Measurements from ENCODE around the gene PITPNM1. TPM values are rescaled to one million over a fixed set of nuclear protein-coding genes. Genes with fewer than 3 reads are reported as not detected.
"Not testable (repeated sequence)": the region's sequence is repeated elsewhere in the genome, so short reads cannot be mapped to it uniquely, and the experiment has no call there.

The PITPNM1 gene
- total RNA-seq, 1 experiment from 2014 or later, result 65.0 TPM

DNA sequence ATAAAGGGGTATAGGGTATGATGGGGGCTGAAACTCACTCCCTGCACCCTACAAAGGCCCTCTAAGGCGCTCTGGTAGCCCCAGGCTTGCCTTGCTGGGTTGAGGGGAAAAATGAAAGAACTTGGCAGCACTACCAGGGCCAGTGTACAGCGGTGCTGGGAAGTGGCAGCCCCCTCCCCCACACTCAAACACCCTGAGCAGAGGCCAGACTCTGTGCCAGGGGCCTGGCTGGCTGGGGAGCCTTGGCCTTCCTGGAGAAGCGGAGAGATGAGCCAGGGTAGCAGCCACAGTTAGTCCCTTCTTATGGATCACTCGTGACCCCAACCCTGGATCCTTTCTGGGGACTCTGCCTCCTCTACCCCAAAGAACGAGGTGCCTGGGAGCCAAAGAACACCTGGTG, 38.8 kb downstream of the PITPNM1 start:
- Histone ChIP-seq H3K27me3 (replicated peaks; ENCODE audit: control insufficient read depth, insufficient read depth, low read length) (no peaks in the 10 kb centered on the region), H3K36me3 (ENCODE audit: control insufficient read depth, insufficient read depth, low read length) (no peaks in the 10 kb centered on the region), H3K9me3 (no peaks in the 10 kb centered on the region), H3K4me1 (peaks cover 29% of the 10 kb centered on the region), H3K4me3 (ENCODE audit: low read depth, low read length) (no peak overlapping the region)
- ChIA-PET CTCF (interaction anchor here (2.0 kb wide), 1 partner anchor 65 kb away, joined by 18 read pairs; the partner anchor contains the start of gene PPP1CA), POLR2A (no interaction called here)
- Mint-ChIP-seq H3K27me3 (ENCODE audit: insufficient read depth, unreplicated experiment) (no peaks in the 10 kb centered on the region), H3K4me1 (ENCODE audit: low read depth, unreplicated experiment) (peaks cover 20% of the 10 kb centered on the region), H3K27ac (ENCODE audit: unreplicated experiment) (no peak overlapping the region), H3K36me3 (ENCODE audit: insufficient read depth, unreplicated experiment) (peaks cover 28% of the 10 kb centered on the region), H3K9me3 (ENCODE audit: unreplicated experiment) (no peaks in the 10 kb centered on the region), H3K4me3 (ENCODE audit: unreplicated experiment) (peak overlapping the region; percentile 13)
- BruUV-seq (replicated peaks), result no TSS peak
- TF ChIP-seq, protein P1, sequence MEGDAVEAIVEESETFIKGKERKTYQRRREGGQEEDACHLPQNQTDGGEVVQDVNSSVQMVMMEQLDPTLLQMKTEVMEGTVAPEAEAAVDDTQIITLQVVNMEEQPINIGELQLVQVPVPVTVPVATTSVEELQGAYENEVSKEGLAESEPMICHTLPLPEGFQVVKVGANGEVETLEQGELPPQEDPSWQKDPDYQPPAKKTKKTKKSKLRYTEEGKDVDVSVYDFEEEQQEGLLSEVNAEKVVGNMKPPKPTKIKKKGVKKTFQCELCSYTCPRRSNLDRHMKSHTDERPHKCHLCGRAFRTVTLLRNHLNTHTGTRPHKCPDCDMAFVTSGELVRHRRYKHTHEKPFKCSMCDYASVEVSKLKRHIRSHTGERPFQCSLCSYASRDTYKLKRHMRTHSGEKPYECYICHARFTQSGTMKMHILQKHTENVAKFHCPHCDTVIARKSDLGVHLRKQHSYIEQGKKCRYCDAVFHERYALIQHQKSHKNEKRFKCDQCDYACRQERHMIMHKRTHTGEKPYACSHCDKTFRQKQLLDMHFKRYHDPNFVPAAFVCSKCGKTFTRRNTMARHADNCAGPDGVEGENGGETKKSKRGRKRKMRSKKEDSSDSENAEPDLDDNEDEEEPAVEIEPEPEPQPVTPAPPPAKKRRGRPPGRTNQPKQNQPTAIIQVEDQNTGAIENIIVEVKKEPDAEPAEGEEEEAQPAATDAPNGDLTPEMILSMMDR (IDR thresholded peaks at IDR 0.05; ENCODE audit: insufficient read depth in 1 of 2, low read depth in 1 of 2, low read length in 1 of 2, severe bottlenecking in 1 of 2, unreplicated experiment in 1 of 2), result no peak
- intact Hi-C loops (cut with micrococcal nuclease; ENCODE audit: unreplicated experiment), result no loop called here
- peak in 1 of 2 experiments; percentile 34 for DNase-seq

DNA sequence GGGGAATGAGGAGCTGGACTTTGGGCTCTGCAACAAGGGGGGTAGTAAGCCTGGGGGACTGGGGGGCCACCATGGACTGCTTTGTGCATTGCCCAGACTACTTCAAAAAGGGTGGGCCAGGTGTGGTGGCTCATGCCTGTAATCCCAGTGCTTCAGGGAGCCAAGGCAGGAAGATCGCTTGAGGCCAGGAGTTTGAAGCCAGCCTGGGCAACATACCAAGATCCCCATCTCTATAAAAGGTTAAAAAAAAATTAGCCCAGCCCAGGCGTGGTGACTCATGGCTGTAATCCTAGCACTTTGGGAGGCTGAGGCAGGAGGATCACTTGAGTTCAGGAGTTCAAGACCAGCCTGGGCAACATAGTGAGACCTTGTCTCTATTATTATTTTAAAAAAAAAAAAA, 39.6 kb downstream of the PITPNM1 start:
- H3K27ac Mint-ChIP-seq (ENCODE audit: unreplicated experiment), result peak overlapping the region; percentile 86
- H3K36me3 ChIP-seq (ENCODE audit: control insufficient read depth, insufficient read depth, low read length); H3K9me3 ChIP-seq; H3K27me3 ChIP-seq (replicated peaks; ENCODE audit: control insufficient read depth, insufficient read depth, low read length); H3K27me3 Mint-ChIP-seq (ENCODE audit: insufficient read depth, unreplicated experiment); DNase-seq; intact Hi-C loops (cut with micrococcal nuclease; ENCODE audit: unreplicated experiment); H3K9me3 Mint-ChIP-seq (ENCODE audit: unreplicated experiment); BruUV-seq (replicated peaks): not testable (repeated sequence)
- H3K4me1 ChIP-seq, result peaks cover 29% of the 10 kb centered on the region
- H3K4me1 Mint-ChIP-seq (ENCODE audit: low read depth, unreplicated experiment), result peaks cover 20% of the 10 kb centered on the region
- ChIA-PET POLR2A (interaction anchor here (0.6 to 1.5 kb wide), 5 partner anchors 17 to 974 kb away, joined by 3 to 10 read pairs (median 3); partner anchors contain the start of genes AIP, CORO1B and PPP1CA), CTCF (interaction anchor here (0.7 to 2.0 kb wide), 2 partner anchors 64 to 114 kb away, joined by 3 to 18 read pairs; partner anchors contain the start of gene PPP1CA)
- H3K4me3 ChIP-seq (ENCODE audit: low read depth, low read length), result peak overlapping the region; percentile 89
- H3K36me3 Mint-ChIP-seq (ENCODE audit: insufficient read depth, unreplicated experiment), result peaks cover 28% of the 10 kb centered on the region
- peak overlapping the region; percentile 96 for H3K4me3 Mint-ChIP-seq (ENCODE audit: unreplicated experiment)

DNA sequence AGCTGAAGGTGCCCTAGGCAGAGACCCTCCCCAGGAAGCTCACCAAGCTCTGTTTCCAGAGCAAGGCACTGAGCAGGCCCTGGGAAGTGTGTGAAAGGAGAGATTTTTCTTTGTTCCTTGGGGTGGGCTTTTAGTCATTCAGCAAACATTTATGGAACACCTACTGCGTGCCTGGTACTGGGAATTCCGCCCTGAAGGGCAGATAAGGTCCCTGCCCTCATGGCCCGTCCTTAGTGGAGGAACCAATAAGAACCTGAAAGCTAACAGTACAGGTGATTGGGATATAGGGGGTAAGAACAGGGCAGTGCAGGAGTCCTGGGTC, 40.0 kb downstream of the PITPNM1 start:
- BruUV-seq (replicated peaks), result TSS peak; percentile 60
- peak in 1 of 2 experiments; percentile 60 for DNase-seq
- Histone ChIP-seq H3K27me3 (replicated peaks; ENCODE audit: control insufficient read depth, insufficient read depth, low read length) (no peaks in the 10 kb centered on the region), H3K4me1 (peaks cover 29% of the 10 kb centered on the region), H3K36me3 (ENCODE audit: control insufficient read depth, insufficient read depth, low read length) (no peaks in the 10 kb centered on the region), H3K9me3 (no peaks in the 10 kb centered on the region), H3K4me3 (ENCODE audit: low read depth, low read length) (peak overlapping the region; percentile 89)
- TF ChIP-seq, protein P1 (IDR thresholded peaks at IDR 0.05; ENCODE audit: insufficient read depth in 1 of 2, low read depth in 1 of 2, low read length in 1 of 2, severe bottlenecking in 1 of 2, unreplicated experiment in 1 of 2), result no peak
- ChIA-PET CTCF (interaction anchor here (0.5 to 2.0 kb wide), 5 partner anchors 64 to 586 kb away, joined by 3 to 18 read pairs (median 3); partner anchors contain the start of gene PPP1CA), POLR2A (interaction anchor here (0.5 to 1.5 kb wide), 7 partner anchors 18 to 974 kb away, joined by 3 to 10 read pairs (median 3); partner anchors contain the start of genes AIP, CORO1B, PPP1CA and RBM4B)
- intact Hi-C loops (cut with micrococcal nuclease; ENCODE audit: unreplicated experiment), result no loop called here
- H3K4me1 Mint-ChIP-seq (ENCODE audit: low read depth, unreplicated experiment), result peaks cover 20% of the 10 kb centered on the region
- no peaks in the 10 kb centered on the region for H3K27me3 Mint-ChIP-seq (ENCODE audit: insufficient read depth, unreplicated experiment)
- peak overlapping the region; percentile 96 for H3K4me3 Mint-ChIP-seq (ENCODE audit: unreplicated experiment)
- H3K27ac Mint-ChIP-seq (ENCODE audit: unreplicated experiment), result peak overlapping the region; percentile 86
- H3K36me3 Mint-ChIP-seq (ENCODE audit: insufficient read depth, unreplicated experiment), result peaks cover 28% of the 10 kb centered on the region
- H3K9me3 Mint-ChIP-seq (ENCODE audit: unreplicated experiment), result no peaks in the 10 kb centered on the region
